ENCODE measurements around the gene FAM120B.

The FAM120B gene

DNA sequence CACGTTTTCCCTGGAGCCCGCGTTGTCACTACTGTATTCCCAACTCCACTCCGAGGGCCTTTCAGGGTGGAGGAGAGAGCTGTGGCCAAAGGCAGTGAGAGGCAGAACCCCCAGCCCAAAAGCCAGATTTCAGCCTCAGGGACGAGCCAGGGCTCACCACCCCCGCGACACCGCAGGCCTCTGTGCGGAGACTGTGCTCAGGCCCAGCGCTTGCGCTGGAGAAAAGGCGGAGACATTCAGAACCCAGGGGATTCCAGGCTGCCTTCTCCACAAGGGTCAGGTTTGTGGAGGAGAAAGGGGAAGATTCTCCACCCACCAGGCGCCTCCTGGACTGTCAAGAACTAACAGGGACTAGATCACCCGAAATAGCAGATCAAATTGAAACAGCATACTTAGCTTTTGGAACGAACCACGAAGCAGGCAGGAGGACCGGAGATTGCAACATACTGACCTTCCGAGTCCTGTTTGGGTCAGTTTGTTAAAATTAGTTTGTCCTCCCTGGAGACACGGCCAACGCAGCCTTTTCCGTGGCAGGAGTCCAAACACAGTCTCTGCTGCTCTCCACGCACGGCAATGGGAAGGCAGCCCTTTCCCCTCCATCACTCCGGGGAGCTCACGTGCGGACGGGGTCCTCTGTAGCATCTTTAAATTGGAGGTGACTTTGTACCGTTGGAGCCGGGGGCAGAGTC lies 30.0 kb upstream of the FAM120B start:
- DNase-seq (ENCODE audit: low spot score): no peak
- TF ChIP-seq, protein P1, sequence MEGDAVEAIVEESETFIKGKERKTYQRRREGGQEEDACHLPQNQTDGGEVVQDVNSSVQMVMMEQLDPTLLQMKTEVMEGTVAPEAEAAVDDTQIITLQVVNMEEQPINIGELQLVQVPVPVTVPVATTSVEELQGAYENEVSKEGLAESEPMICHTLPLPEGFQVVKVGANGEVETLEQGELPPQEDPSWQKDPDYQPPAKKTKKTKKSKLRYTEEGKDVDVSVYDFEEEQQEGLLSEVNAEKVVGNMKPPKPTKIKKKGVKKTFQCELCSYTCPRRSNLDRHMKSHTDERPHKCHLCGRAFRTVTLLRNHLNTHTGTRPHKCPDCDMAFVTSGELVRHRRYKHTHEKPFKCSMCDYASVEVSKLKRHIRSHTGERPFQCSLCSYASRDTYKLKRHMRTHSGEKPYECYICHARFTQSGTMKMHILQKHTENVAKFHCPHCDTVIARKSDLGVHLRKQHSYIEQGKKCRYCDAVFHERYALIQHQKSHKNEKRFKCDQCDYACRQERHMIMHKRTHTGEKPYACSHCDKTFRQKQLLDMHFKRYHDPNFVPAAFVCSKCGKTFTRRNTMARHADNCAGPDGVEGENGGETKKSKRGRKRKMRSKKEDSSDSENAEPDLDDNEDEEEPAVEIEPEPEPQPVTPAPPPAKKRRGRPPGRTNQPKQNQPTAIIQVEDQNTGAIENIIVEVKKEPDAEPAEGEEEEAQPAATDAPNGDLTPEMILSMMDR (IDR thresholded peaks at IDR 0.05; ENCODE audit: borderline replicate concordance, control extremely low read depth, extremely low read depth, insufficient read depth, missing control alignments): no peak
- in situ Hi-C loops (cut with MboI; ENCODE audit: low sequenced_read_pairs, unreplicated experiment): no loop called here

DNA sequence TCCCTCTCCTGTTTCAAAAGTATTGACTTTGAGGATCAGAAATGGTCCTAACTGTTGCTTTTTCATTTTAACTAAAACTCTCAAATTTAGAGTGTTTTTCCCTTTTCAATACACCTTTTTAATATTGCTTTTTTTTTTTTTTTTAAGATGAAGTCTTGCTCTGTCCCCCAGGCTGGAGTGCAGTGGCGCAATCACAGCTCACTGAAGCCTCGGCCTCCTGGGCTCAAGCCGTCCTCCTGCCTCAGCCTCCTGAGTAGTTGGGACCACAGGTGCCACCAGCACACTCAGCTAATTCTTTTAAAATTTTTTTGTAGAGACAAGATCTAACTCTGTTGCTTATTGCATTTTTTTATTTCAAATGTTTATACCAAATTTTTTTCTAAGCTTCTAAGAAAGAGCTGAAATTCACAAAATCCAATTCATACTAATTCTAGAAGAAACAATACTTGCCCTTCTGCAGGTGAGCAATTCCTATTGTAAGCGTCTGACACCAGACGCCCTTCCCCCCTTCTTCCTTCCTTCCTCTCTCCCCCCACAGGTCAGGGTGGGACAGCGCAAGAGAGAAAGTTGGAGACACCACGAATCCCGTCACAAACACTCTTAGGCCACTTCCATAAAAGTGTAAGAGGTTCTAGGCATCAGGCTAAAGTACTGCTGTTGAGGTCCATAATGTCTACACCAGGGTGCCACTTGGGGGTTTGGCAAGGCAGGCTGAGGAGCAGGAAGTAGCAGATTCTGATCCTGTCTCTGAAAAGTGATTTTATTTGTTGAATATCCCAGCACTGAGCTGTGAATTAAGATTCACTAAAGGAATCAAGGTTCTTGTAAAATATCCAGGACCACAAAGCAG lies 28.4 kb upstream of the FAM120B start:
- TF ChIP-seq, protein P1 (IDR thresholded peaks at IDR 0.05; ENCODE audit: borderline replicate concordance, control extremely low read depth, extremely low read depth, insufficient read depth, missing control alignments): no peak
- DNase-seq (ENCODE audit: low spot score): no peak
- in situ Hi-C loops (cut with MboI; ENCODE audit: low sequenced_read_pairs, unreplicated experiment): no loop called here

DNA sequence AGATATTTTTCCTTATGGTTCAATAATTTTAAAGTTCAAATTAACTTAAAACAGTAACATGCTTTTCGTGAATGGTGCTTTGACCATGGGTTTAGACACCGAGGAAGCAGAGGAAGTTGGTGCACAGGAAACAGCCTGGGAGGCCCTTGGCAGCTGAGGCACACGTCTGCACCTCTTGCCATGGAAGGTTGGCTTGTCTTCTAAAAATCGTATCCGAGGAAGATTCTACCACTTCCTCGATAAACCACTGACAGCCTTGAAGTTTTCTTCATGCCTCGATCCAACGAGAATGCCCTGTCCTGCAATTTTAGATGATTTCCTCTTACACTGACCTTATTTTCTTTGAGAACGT lies 27.8 kb upstream of the FAM120B start:
- TF ChIP-seq, protein P1 (IDR thresholded peaks at IDR 0.05; ENCODE audit: borderline replicate concordance, control extremely low read depth, extremely low read depth, insufficient read depth, missing control alignments): no peak
- in situ Hi-C loops (cut with MboI; ENCODE audit: low sequenced_read_pairs, unreplicated experiment): no loop called here
- no peak for DNase-seq (ENCODE audit: low spot score)

DNA sequence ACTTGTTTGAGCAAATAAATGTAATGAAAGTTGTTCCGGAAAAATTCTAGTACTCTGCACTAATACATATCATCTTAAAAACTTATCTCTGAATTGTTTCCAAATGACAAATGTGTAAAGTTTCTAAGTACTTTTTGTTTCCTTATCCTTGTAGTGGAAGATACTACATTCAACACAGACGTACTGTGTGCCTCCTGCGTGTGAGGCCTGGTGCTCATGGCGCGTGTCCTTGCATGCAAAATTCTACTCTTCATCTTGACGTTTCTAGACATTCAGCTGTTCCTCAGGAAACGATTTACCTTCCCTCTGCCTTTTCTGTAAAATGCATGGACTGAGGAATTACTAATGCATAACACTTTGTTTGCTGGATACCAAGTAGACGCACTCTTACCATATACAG lies 27.1 kb upstream of the FAM120B start:
- TF ChIP-seq, protein P1 (IDR thresholded peaks at IDR 0.05; ENCODE audit: borderline replicate concordance, control extremely low read depth, extremely low read depth, insufficient read depth, missing control alignments): no peak
- in situ Hi-C loops (cut with MboI; ENCODE audit: low sequenced_read_pairs, unreplicated experiment): no loop called here
- no peak for DNase-seq (ENCODE audit: low spot score)

DNA sequence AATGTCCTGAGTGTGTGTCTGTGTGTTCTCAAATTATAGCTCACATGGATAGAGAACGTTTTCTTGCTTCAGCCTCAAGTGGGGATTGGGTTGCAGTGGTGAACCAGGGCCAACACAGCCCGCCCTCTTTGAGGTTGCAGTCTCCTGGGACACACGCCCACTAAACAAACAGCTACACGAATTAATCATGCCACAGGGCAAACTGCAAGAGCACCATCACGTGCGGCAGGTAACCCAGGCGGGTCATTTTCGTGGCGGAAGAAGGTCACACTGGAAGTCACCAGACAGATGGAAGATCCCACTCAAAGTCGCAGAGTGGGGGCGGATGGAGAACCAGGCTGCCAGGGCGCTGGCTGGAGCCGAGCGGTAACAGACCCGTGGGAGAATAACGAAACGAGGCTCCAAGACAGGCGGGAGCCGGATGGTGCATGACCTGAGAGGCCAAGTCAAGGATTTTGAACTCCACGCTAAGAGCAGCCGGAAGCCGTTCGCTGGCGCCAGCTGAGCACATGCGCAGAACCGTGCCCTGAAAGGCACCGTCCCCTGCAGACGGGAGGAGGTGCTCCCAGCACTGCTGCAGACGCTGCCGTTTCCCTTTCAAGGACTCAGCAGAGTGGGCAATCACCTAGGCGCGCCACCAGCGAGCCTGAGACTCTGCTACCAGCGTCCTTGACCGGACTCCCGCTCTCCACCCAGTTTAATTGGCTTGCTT lies 26.4 kb upstream of the FAM120B start:
- in situ Hi-C loops (cut with MboI; ENCODE audit: low sequenced_read_pairs, unreplicated experiment): no loop called here
- DNase-seq (ENCODE audit: low spot score): peak; percentile 69
- TF ChIP-seq, protein P1 (IDR thresholded peaks at IDR 0.05; ENCODE audit: borderline replicate concordance, control extremely low read depth, extremely low read depth, insufficient read depth, missing control alignments): no peak

DNA sequence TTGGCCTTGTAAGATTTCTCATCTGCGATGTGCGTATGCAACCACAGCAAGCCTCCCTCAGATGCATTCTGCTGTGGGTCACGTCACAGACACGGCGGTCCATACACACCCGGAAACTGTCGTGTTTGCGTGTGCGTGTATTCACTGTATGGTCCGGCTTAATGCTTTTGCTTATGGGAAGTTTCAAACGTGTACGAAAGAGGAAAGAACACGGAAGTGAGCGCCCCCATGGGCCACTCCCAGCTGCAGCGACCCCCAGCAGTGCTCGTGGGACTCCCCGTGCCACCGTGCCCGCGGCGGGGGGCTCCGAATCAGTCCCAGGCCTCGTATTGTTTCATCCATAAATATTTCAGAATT lies 25.9 kb upstream of the FAM120B start:
- DNase-seq (ENCODE audit: low spot score): no peak
- in situ Hi-C loops (cut with MboI; ENCODE audit: low sequenced_read_pairs, unreplicated experiment): no loop called here
- TF ChIP-seq, protein P1 (IDR thresholded peaks at IDR 0.05; ENCODE audit: borderline replicate concordance, control extremely low read depth, extremely low read depth, insufficient read depth, missing control alignments): no peak
